HG02938 (cell line): ENCODE data around the gene PACS2.

Source experiments
- ATAC-seq: cut with Tn5 transposase; IDR thresholded peaks from one replicate; pipeline ENCODE4 v1.9.1; 2021; ENCODE audit warnings: mild to moderate bottlenecking, moderate library complexity; ENCODE audit not compliant: unreplicated experiment

PACS2 gene

GRCh38 chr14:105436891-105437722 lies 122.6 kb downstream of the PACS2 start:
- ATAC-seq, result no peak

- ATAC-seq, result no peak
Measured at GRCh38 chr14:105437723-105438500, 123.4 kb downstream of the PACS2 start.

GRCh38 chr14:105439179-105439578 lies 124.6 kb downstream of the PACS2 start:
- ATAC-seq, result no peak

- no peak for ATAC-seq
Measured at GRCh38 chr14:105439710-105440553, 125.4 kb downstream of the PACS2 start.

- no peak for ATAC-seq
Measured at GRCh38 chr14:105440554-105440900, 126.0 kb downstream of the PACS2 start.

GRCh38 chr14:105440992-105441391 lies 126.4 kb downstream of the PACS2 start:
- ATAC-seq, result no peak

- no peak for ATAC-seq
Measured at GRCh38 chr14:105442125-105442524, 127.6 kb downstream of the PACS2 start.

GRCh38 chr14:105442834-105443233 lies 128.3 kb downstream of the PACS2 start:
- no peak for ATAC-seq

- no peak for ATAC-seq
Measured at GRCh38 chr14:105444859-105445258, 130.3 kb downstream of the PACS2 start.

GRCh38 chr14:105445290-105445689 lies 130.7 kb downstream of the PACS2 start:
- no peak for ATAC-seq

GRCh38 chr14:105445901-105446845 lies 131.6 kb downstream of the PACS2 start:
- ATAC-seq, result no peak

- no peak for ATAC-seq
Measured at GRCh38 chr14:105446971-105447370, 132.4 kb downstream of the PACS2 start.
